PC-3 (cell line): ENCODE data around the gene ATP13A4. TPM values are rescaled to one million over a fixed set of nuclear protein-coding genes. Genes with fewer than 3 reads are reported as not detected.

Experiments used
- ATAC-seq: fragments of 200-7000 bp; cut with Tn5 transposase; 2 replicates; pipeline ENCODE4 v1.9.1; 2020; ENCODE audit warnings: mild to moderate bottlenecking, moderate library complexity
- BruUV-seq: library from RNA; stranded (reverse); fragments of 400-500 nt; replicated peaks from 2 replicates; lab custom pipeline; 2021; lab: Mats Ljungman, UMichigan
- CTCF ChIA-PET: fragments of 300-600 bp; sonication (Branson Sonifier 250); formaldehyde crosslinking; loops from one replicate; lab custom pipeline; 2022; ENCODE audit warnings: antibody characterized with exemption; lab: Charles Lee
- POLR2A ChIA-PET: fragments of 300-600 bp; sonication (Branson Sonifier 250); formaldehyde crosslinking; loops from one replicate; lab custom pipeline; 2022; ENCODE audit warnings: antibody characterized with exemption; ENCODE audit not compliant: unreplicated experiment; lab: Charles Lee
- DNase-seq: peaks from one replicate; pipeline ENCODE4 v3.0.0-alpha.2; 2015
- H2AFZ ChIP-seq: fragments of 300-600 bp; sonication (generic); 2 replicates; pipeline ENCODE4 v1.6.0; 2016; ENCODE audit warnings: antibody characterized with exemption, low read length
- H3F3A ChIP-seq: fragments of 300-600 bp; sonication (generic); one replicate; pipeline ENCODE4 v1.6.0; 2017; ENCODE audit warnings: antibody characterized with exemption, low read length, control low read depth, mild to moderate bottlenecking; ENCODE audit not compliant: unreplicated experiment
- H3K27ac ChIP-seq: fragments of 300-600 bp; sonication (generic); 2 replicates; pipeline ENCODE4 v1.5.1; 2016; ENCODE audit warnings: mild to moderate bottlenecking, low read length
- H3K27me3 ChIP-seq: fragments of 300-600 bp; sonication (generic); 2 replicates; pipeline ENCODE4 v1.6.1; 2016; ENCODE audit warnings: low read length, mixed read lengths
- H3K36me3 ChIP-seq: fragments of 300-600 bp; sonication (generic); 2 replicates; pipeline ENCODE4 v1.6.1; 2016; ENCODE audit warnings: low read depth, mixed run types, low read length, mixed read lengths
- H3K4me1 ChIP-seq: fragments of 300-600 bp; sonication (generic); 2 replicates; pipeline ENCODE4 v1.5.1; 2016; ENCODE audit warnings: low read length; ENCODE audit not compliant: insufficient read depth
- H3K4me2 ChIP-seq: fragments of 300-600 bp; sonication (generic); 2 replicates; pipeline ENCODE4 v1.6.0; 2016; ENCODE audit warnings: low read length
- H3K4me3 ChIP-seq: fragments of 300-600 bp; sonication (generic); 2 replicates; pipeline ENCODE4 v1.5.1; 2016; ENCODE audit warnings: mild to moderate bottlenecking, low read length, mixed read lengths
- H3K79me2 ChIP-seq: fragments of 300-600 bp; sonication (generic); 2 replicates; pipeline ENCODE4 v1.6.1; 2017; ENCODE audit warnings: low read length, mixed read lengths
- H3K9ac ChIP-seq: fragments of 300-600 bp; sonication (generic); 2 replicates; pipeline ENCODE4 v1.6.0; 2016; ENCODE audit warnings: mild to moderate bottlenecking, low read length
- H3K9me2 ChIP-seq: fragments of 300-600 bp; sonication (generic); replicated peaks from 2 replicates; pipeline ENCODE4 v1.6.1; 2016; ENCODE audit warnings: mixed run types, low read length, mixed read lengths
- H3K9me3 ChIP-seq: fragments of 300-600 bp; sonication (generic); 2 replicates; pipeline ENCODE4 v1.6.1; 2016; ENCODE audit warnings: low read length, mixed read lengths
- H4K20me1 ChIP-seq: fragments of 300-600 bp; sonication (generic); 2 replicates; pipeline ENCODE4 v1.6.1; 2016; ENCODE audit warnings: low read length, mixed read lengths
- EZH2 ChIP-seq: fragments of 300-600 bp; sonication (generic); IDR thresholded peaks from one replicate; pipeline ENCODE4 v1.6.1; 2017; ENCODE audit warnings: antibody characterized with exemption, mild to moderate bottlenecking, low read length; ENCODE audit not compliant: unreplicated experiment
- EZH2phosphoT487 ChIP-seq: fragments of 300-600 bp; sonication (generic); IDR thresholded peaks from 2 replicates; pipeline ENCODE4 v1.6.1; 2018; ENCODE audit warnings: mild to moderate bottlenecking, antibody characterized with exemption, low read length, borderline replicate concordance
- intact Hi-C: fragments of 100-400 bp; cut with micrococcal nuclease; formaldehyde crosslinking; loops from 2 replicates; pipeline ENCODE4 v1.9.0; 2023
- total RNA-seq: library from RNA; depleted of rRNA; stranded (reverse); fragments of >200 nt; gene quantifications from 2 replicates; pipeline ENCODE4 v1.2.3, GENCODE V29; 2014
- TF ChIP-seq, protein P1 (sequence below): fragments of 300-600 bp; sonication (generic); conservative IDR thresholded peaks from 2 replicates; pipeline ENCODE4 v1.5.1; 2017; ENCODE audit warnings: antibody characterized with exemption, low read depth, mild to moderate bottlenecking, low read length

The ATP13A4 gene
- total RNA-seq, 1 experiment from 2014 or later: not detected

DNA sequence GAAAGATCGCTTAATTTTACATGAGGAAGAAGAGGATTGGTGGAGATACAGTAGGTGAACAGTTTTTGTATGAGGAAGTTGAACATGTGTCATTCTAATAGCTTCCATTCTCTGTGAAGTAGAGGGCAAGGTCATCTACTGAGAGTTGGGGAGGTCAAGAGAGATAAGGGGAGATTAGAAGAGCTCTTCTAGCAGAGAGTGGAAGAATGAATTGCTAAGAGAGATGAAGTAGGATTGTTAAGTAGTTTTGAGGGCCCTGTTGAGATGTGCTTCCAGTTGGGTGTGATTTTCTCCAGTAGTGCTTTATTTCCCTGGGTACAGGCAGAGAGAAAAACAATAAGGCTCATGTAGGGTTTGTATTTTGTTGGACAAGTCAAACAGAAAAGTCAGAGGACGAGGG is 43.5 kb upstream of the ATP13A4 start:
- BruUV-seq: no TSS peak
- Histone ChIP-seq H3K4me3 (no peak overlapping the region), H4K20me1 (peaks cover 31% of the 10 kb centered on the region; the same call in 1 of the 2 replicates), H3K9me3 (no peaks in the 10 kb centered on the region), H3K36me3 (peaks cover 15% of the 10 kb centered on the region; the same call in 1 of the 2 replicates), H3F3A (no peaks in the 10 kb centered on the region), H3K27me3 (no peaks in the 10 kb centered on the region), H3K9me2 (no peaks in the 10 kb centered on the region), H3K9ac (no peak overlapping the region), H3K27ac (no peak overlapping the region), H3K4me1 (peaks cover 7% of the 10 kb centered on the region), H3K4me2 (no peak overlapping the region), H3K79me2 (peaks cover 99% of the 10 kb centered on the region), H2AFZ (no peak overlapping the region)
- ATAC-seq: no peak
- ChIA-PET CTCF (no interaction called here), POLR2A (interaction anchor here (0.6 kb wide), 2 partner anchors 64 to 331 kb away, joined by 3 to 11 read pairs; no protein-coding TSS in a partner anchor)
- TF ChIP-seq EZH2 (no peak), EZH2phosphoT487 (no peak)
- TF ChIP-seq, protein P1, sequence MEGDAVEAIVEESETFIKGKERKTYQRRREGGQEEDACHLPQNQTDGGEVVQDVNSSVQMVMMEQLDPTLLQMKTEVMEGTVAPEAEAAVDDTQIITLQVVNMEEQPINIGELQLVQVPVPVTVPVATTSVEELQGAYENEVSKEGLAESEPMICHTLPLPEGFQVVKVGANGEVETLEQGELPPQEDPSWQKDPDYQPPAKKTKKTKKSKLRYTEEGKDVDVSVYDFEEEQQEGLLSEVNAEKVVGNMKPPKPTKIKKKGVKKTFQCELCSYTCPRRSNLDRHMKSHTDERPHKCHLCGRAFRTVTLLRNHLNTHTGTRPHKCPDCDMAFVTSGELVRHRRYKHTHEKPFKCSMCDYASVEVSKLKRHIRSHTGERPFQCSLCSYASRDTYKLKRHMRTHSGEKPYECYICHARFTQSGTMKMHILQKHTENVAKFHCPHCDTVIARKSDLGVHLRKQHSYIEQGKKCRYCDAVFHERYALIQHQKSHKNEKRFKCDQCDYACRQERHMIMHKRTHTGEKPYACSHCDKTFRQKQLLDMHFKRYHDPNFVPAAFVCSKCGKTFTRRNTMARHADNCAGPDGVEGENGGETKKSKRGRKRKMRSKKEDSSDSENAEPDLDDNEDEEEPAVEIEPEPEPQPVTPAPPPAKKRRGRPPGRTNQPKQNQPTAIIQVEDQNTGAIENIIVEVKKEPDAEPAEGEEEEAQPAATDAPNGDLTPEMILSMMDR: no peak
- intact Hi-C loops: no loop called here
- no peak for DNase-seq

DNA sequence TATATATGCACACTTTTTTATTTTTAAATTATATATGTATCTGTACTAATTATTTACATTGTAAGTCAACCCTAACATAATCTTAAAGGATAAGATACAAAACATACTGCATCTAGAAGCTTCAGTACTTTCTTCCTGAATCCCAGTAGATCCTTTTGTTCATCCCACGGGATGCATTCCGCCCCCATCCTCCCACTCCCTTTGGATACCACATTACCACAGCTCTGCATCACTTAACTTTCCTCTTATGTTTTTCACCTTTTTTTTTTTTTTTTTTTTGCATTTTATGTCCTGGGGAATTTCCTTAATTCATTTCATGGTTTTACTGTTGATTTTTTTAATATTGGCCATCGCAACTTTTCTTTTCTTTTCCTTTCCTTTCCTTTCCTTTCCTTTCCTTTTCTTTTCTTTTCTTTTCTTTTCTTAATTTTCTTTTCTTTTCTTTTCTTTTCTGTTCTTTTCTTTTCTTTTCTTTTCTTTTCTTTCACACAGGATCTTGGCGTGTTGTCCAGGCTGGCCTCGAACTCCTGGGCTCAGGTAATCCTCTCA is 41.3 kb upstream of the ATP13A4 start:
- no peak overlapping the region for H3K9ac ChIP-seq
- no peak for DNase-seq
- H3K36me3 ChIP-seq: peaks cover 15% of the 10 kb centered on the region; the same call in 1 of the 2 replicates
- no TSS peak for BruUV-seq
- no peak for ATAC-seq
- no peaks in the 10 kb centered on the region for H3K9me2 ChIP-seq
- ChIA-PET POLR2A (no interaction called here), CTCF (no interaction called here)
- H2AFZ ChIP-seq: no peak overlapping the region
- TF ChIP-seq EZH2 (no peak), EZH2phosphoT487 (no peak)
- TF ChIP-seq, protein P1: no peak
- H3K4me2 ChIP-seq: no peak overlapping the region
- peaks cover 13% of the 10 kb centered on the region for H3K4me1 ChIP-seq
- peaks cover 13% of the 10 kb centered on the region; the same call in 1 of the 2 replicates for H4K20me1 ChIP-seq
- no peak overlapping the region for H3K27ac ChIP-seq
- no peaks in the 10 kb centered on the region for H3K27me3 ChIP-seq
- no peaks in the 10 kb centered on the region for H3F3A ChIP-seq
- no peaks in the 10 kb centered on the region for H3K9me3 ChIP-seq
- no peak overlapping the region for H3K4me3 ChIP-seq
- intact Hi-C loops: no loop called here
- H3K79me2 ChIP-seq: peaks cover 79% of the 10 kb centered on the region

DNA sequence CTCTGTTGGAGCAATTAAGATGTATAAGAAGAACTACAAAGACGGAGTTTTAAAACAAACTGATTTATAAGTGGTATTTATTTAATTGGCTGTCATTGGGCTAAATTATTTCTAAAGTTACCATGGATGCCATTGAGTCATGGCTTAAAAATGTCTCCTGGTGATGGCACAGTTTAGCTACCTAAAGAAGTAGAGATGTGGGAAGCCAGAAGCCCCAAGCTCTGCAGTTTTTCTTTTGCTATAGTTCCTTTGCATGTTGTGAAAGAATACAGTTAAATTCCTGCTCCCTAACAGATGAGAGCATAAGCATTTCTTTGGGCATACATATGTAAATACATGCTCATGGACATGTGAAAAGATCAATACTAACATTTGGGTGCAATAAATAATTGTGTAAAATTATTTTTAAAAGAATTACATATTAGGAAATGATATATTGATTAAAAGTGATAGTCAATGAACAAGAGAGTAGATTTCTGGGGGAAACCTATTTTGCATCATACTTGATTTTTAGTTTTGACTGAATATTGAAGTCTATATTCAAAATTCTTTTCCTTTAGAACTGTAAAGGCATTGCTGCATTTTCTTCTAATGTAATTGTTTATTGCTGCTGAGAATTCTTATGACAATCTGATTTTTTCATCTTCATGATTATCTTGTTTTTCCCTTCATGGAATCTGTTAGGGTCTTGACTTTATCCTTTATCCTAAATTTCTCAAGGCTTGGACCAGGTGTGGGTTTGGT is 40.4 kb upstream of the ATP13A4 start:
- Histone ChIP-seq H3K9me3 (no peaks in the 10 kb centered on the region), H3K27ac (no peak overlapping the region), H3K9me2 (no peaks in the 10 kb centered on the region), H4K20me1 (peaks cover 6% of the 10 kb centered on the region; the same call in 1 of the 2 replicates), H3K4me1 (peaks cover 20% of the 10 kb centered on the region), H3K79me2 (peaks cover 70% of the 10 kb centered on the region), H3F3A (no peaks in the 10 kb centered on the region), H3K4me2 (peak overlapping the region; percentile 78), H3K36me3 (peaks cover 13% of the 10 kb centered on the region; the same call in 1 of the 2 replicates), H3K27me3 (no peaks in the 10 kb centered on the region), H2AFZ (no peak overlapping the region), H3K4me3 (peak overlapping the region; percentile 97), H3K9ac (no peak overlapping the region)
- ChIA-PET POLR2A (no interaction called here), CTCF (interaction anchor here (0.7 kb wide), 1 partner anchor 720 kb away, joined by 4 read pairs; no protein-coding TSS in a partner anchor)
- ATAC-seq (no peak), DNase-seq (peak; percentile 35)
- TF ChIP-seq EZH2phosphoT487 (no peak), EZH2 (no peak)
- TF ChIP-seq, protein P1: no peak
- no TSS peak for BruUV-seq
- intact Hi-C loops: loop anchor here (5.0 kb wide), 2 partner anchors 678 to 778 kb away; partner anchors contain the start of gene MB21D2
